Activated CD4-positive, alpha-beta T cell treated with anti-CD3 and anti-CD28 coated beads, Interleukin-2, amount 10 ng/mL, durations not matched to agents 7 days and 5 days (primary cell): ENCODE data around the gene TDG. TPM values are rescaled to one million over a fixed set of nuclear protein-coding genes. Genes with fewer than 3 reads are reported as not detected.

Source experiments
- CTCF ChIA-PET: fragments of 350-600 bp; sonication (Branson Sonifier 250); formaldehyde crosslinking; loops from one replicate; lab custom pipeline; 2021; ENCODE audit warnings: antibody characterized with exemption; lab: Charles Lee
- POLR2A ChIA-PET: fragments of 350-600 bp; sonication (Branson Sonifier 250); formaldehyde crosslinking; loops from one replicate; lab custom pipeline; 2021; ENCODE audit warnings: antibody characterized with exemption; lab: Charles Lee
- DNase-seq: peaks from one replicate; pipeline ENCODE4 v3.0.0-alpha.2; 2020
- H3K27ac Mint-ChIP-seq: one replicate; pipeline ENCODE4 v1.8.0; 2021; ENCODE audit warnings: mild to moderate bottlenecking, moderate library complexity, mixed read lengths
- H3K27me3 Mint-ChIP-seq: one replicate; pipeline ENCODE4 v1.8.0; 2021; ENCODE audit warnings: mixed read lengths
- H3K36me3 Mint-ChIP-seq: one replicate; pipeline ENCODE4 v1.8.0; 2021; ENCODE audit warnings: low read depth, mixed read lengths
- H3K4me1 Mint-ChIP-seq: one replicate; pipeline ENCODE4 v1.8.0; 2021; ENCODE audit warnings: mixed read lengths
- H3K4me3 Mint-ChIP-seq: one replicate; pipeline ENCODE4 v1.8.0; 2021; ENCODE audit warnings: mild to moderate bottlenecking, moderate library complexity, mixed read lengths
- H3K9me3 Mint-ChIP-seq: one replicate; pipeline ENCODE4 v1.8.0; 2021; ENCODE audit warnings: mixed read lengths
- total RNA-seq, 2 experiments: library from RNA; stranded (reverse); gene quantifications; one replicate each; pipeline ENCODE4 v1.2.3, GENCODE V29; 2021

The TDG gene
- 10 to 100 TPM; 33.2 to 35.0 TPM for total RNA-seq

DNA sequence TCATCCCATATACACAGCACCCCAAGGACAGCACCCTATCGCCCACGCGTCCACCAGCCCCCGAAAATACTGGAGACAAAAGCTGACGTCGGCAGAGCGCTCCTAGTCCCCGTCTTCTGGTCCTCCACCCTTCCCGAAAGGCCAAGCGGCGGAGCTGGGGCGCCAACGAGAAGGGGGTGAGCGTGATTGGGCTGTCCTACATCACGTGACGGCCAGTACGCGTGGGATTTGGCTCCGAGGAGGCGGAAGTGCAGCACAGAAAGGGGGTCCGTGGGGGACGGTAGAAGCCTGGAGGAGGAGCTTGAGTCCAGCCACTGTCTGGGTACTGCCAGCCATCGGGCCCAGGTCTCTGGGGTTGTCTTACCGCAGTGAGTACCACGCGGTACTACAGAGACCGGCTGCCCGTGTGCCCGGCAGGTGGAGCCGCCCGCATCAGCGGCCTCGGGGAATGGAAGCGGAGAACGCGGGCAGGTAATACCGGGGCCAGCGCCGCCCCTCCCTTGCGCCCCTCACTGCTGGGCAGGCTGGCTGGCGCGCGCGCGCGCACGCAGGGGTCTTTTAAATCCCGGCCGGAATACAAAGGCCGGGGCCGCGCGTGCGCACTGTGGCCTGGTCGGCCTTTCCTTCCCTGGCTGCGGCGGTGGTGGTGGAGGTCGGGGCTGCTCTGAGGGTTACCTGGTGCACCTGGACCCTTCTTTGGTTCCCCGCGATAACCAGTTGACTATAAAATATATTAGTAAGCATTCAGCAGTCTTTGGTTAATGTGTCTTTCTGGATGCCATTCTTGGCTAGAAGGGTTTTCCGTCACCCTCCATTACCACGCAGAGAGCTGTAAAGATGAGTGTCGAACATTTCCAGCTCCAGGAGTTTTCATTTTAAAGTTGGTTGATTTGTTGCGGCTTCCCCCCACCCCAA is at the start of gene TDG:
TDG (plus strand) TSS at position 283 of the 915 bp plus-strand sequence; CDS start at position 449, 166 bp downstream.
- Mint-ChIP-seq H3K27ac (peak within 1 kb of the TSS; percentile 98), H3K27me3 (no peaks in the 10 kb centered on the region), H3K36me3 (peaks cover 15% of the 10 kb centered on the region), H3K4me1 (peaks cover 47% of the 10 kb centered on the region), H3K4me3 (peak within 1 kb of the TSS; percentile 92), H3K9me3 (no peaks in the 10 kb centered on the region)
- DNase-seq = peak; percentile 98
- CTCF ChIA-PET = interaction anchor here (1.1 to 3.5 kb wide), 7 partner anchors 11 to 125 kb away, joined by 3 to 25 read pairs (median 4); partner anchors contain the start of genes HCFC2, HSP90B1 and NT5DC3
- POLR2A ChIA-PET = interaction anchor here (0.7 to 2.0 kb wide), 4 partner anchors 9 to 400 kb away, joined by 3 to 7 read pairs (median 4); partner anchors contain the start of genes EID3 and NFYB

DNA sequence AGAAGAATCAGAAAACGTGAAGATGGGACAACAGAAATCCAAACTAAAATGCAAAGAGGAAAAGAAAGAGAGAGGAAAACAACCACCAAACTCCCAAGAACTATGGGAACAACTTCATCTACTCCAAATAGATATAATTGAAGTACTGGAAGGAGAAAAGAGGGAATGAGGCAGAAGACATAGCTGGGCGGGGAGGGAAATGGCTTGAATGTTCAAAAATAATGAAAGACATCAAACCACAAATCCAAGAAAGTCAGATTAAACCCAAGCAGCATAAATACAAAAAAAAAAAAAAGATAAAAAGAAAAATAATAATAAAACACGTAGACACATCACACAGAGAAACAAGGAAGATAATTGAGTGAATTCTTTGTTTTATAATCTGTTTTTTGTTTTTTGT is 47.8 kb upstream of the TDG start:
- no peaks in the 10 kb centered on the region for H3K4me1 Mint-ChIP-seq
- peaks cover 4% of the 10 kb centered on the region for H3K36me3 Mint-ChIP-seq
- peaks cover 2% of the 10 kb centered on the region for H3K27me3 Mint-ChIP-seq
- H3K9me3 Mint-ChIP-seq = peaks cover 12% of the 10 kb centered on the region
- ChIA-PET CTCF (no interaction called here), POLR2A (no interaction called here)
- H3K4me3 Mint-ChIP-seq = no peak overlapping the region
- no peak for DNase-seq
- H3K27ac Mint-ChIP-seq = no peak overlapping the region

DNA sequence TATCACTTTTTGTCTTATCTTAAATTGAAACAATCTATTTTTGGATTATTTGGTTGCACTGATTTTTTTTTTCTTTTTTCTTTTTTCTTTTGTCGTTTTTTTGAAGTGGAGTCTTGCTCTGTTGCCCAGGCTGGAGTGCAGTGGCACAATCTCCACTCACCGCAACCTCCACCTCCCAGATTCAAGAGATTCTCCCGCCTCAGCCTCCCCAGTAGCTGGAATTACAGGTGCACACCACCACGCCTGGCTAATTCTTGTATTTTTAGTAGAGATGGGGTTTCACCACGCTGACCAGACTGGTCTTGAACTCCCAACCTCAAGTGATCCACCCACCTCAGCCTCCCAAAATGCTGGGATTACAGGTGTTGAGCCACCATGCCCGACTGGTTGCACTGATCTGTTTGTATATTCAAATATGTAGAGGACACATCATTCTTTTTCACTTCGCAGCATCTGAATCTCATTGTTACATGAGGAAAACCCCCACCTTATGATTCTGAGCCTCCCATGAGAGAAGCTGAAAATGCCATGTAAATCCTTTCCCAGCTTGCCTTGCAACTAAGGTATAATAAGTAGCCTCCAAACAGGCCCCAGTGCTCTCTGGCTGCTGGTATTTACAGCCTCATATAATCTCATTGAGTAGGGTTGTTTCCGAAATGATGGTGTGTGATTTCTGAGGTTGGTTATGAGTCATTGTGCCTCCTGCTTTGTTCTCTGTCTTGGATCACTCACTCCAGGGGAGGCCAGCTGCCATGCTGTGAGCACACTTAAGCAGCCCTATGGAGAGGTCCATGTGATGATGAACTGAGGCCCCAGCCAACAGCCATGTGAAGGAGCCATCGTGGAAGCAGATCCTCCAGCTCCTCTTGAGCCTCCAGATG is 40.7 kb upstream of the TDG start:
- Mint-ChIP-seq H3K36me3 (peaks cover 2% of the 10 kb centered on the region), H3K4me1 (peaks cover 32% of the 10 kb centered on the region), H3K27me3 (no peaks in the 10 kb centered on the region), H3K27ac (peak overlapping the region; percentile 62), H3K4me3 (no peak overlapping the region), H3K9me3 (peaks cover 3% of the 10 kb centered on the region)
- DNase-seq = peak; percentile 32
- ChIA-PET POLR2A (no interaction called here), CTCF (interaction anchor here (1.0 to 1.1 kb wide), 4 partner anchors 9 to 31 kb away, joined by 3 to 5 read pairs (median 4); no protein-coding TSS in a partner anchor)

DNA sequence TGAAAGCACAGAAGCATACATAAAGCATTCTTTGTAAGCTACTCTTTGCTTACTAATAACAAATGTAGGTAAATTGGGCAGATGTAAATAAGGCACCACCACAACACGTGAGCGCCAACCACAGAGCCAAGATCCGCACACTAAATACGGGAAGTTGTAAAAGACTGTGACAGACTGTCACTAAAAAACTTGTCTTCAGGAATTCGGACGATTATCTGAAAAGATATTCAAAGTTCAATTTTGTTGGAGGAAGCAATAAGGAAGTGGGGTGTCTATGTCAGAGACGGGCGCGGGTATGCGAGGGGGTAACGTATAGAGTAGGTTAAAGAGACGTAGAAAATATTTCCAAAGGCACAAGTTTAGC is 37.0 kb upstream of the TDG start:
- DNase-seq = peak; percentile 63
- Mint-ChIP-seq H3K4me1 (peaks cover 55% of the 10 kb centered on the region), H3K27ac (peak overlapping the region; percentile 100), H3K36me3 (peaks cover 27% of the 10 kb centered on the region), H3K9me3 (peaks cover 3% of the 10 kb centered on the region), H3K4me3 (peak overlapping the region; percentile 85), H3K27me3 (no peaks in the 10 kb centered on the region)
- ChIA-PET CTCF (interaction anchor here (0.8 to 1.7 kb wide), 3 partner anchors 11 to 33 kb away, joined by 3 read pairs; no protein-coding TSS in a partner anchor), POLR2A (no interaction called here)

DNA sequence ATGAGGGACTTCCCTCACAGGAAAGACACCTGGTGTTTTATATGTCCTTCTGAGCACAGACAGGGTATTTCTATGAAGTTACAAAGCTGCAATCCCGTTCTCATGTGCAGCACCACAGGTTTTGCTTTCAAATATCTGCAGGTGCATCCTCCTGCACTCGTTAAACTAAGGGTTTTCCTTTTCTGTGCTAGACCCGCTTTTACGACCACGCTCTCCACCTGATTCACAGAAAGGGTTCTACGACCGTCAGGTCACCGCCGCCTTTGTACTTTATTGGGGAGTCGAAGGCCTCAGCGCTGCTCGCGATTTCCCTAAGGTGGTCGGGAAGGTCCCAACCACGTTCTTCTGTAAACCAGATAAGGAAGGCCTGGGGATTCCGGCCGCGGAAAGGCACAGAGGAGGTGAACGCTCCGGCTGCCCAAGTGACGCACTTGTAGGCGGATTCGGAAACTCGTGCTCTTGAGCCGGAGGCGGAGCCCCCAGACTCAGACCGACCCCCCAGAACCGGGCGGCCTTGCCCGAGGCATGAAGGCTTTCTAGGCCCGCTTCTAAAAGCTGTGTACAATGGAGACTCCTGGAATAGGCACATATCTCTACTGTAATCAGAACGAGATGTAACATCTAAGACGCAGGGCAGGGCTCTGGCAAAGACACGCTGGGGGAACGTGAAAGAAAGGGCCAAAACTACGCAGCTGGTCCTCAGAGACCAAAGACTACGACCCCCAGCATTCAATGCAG is 36.5 kb upstream of the TDG start:
- Mint-ChIP-seq H3K27me3 (no peaks in the 10 kb centered on the region), H3K9me3 (peaks cover 3% of the 10 kb centered on the region), H3K4me3 (peak overlapping the region; percentile 85), H3K4me1 (peaks cover 59% of the 10 kb centered on the region), H3K27ac (peak overlapping the region; percentile 100), H3K36me3 (peaks cover 32% of the 10 kb centered on the region)
- ChIA-PET CTCF (interaction anchor here (0.8 to 1.7 kb wide), 9 partner anchors 10 to 36 kb away, joined by 3 to 5 read pairs (median 3); partner anchors contain the start of gene TDG), POLR2A (interaction anchor here (0.6 to 0.9 kb wide), 2 partner anchors 11 to 18 kb away, joined by 3 read pairs; no protein-coding TSS in a partner anchor)
- DNase-seq = peak; percentile 89

DNA sequence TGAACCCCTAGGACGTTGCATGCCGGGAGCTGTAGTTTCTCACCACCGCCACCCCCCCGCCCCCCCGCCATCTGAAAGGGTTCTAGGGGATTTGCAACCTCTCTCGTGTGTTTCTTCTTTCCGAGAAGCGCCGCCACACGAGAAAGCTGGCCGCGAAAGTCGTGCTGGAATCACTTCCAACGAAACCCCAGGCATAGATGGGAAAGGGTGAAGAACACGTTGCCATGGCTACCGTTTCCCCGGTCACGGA is 36.0 kb upstream of the TDG start:
- Mint-ChIP-seq H3K4me1 (peaks cover 61% of the 10 kb centered on the region), H3K27me3 (no peaks in the 10 kb centered on the region), H3K27ac (peak overlapping the region; percentile 100), H3K4me3 (peak overlapping the region; percentile 85), H3K9me3 (peaks cover 3% of the 10 kb centered on the region), H3K36me3 (peaks cover 35% of the 10 kb centered on the region)
- CTCF ChIA-PET = interaction anchor here (0.9 to 1.7 kb wide), 7 partner anchors 20 to 36 kb away, joined by 3 to 5 read pairs (median 4); partner anchors contain the start of gene TDG
- no peak for DNase-seq
- POLR2A ChIA-PET = interaction anchor here (0.6 to 0.9 kb wide), 2 partner anchors 10 to 17 kb away, joined by 3 read pairs; no protein-coding TSS in a partner anchor

DNA sequence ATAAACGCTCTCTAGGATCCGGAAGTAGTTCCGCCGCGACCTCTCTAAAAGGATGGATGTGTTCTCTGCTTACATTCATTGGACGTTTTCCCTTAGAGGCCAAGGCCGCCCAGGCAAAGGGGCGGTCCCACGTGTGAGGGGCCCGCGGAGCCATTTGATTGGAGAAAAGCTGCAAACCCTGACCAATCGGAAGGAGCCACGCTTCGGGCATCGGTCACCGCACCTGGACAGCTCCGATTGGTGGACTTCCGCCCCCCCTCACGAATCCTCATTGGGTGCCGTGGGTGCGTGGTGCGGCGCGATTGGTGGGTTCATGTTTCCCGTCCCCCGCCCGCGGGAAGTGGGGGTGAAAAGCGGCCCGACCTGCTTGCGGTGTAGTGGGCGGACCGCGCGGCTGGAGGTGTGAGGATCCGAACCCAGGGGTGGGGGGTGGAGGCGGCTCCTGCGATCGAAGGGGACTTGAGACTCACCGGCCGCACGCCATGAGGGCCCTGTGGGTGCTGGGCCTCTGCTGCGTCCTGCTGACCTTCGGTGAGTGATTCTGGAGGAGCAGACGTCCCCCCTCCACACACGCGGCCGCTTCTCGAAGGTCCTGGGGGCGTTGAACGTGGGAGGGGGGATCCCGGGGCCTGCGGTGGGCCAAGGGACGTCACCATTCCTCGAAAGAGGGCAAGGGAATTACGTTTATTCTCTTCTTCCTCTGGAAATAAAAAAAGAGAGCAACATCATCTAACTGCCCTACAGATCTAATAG is 35.5 kb upstream of the TDG start, which contains the start of gene HSP90B1:
HSP90B1 (plus strand) TSS at position 377 of the 753 bp plus-strand sequence; CDS start at position 483, 106 bp downstream.
- H3K9me3 Mint-ChIP-seq = peaks cover 3% of the 10 kb centered on the region
- POLR2A ChIA-PET = interaction anchor here (0.6 to 0.9 kb wide), 2 partner anchors 10 to 17 kb away, joined by 3 read pairs; no protein-coding TSS in a partner anchor
- peak within 1 kb of the TSS; percentile 100 for H3K27ac Mint-ChIP-seq
- peak within 1 kb of the TSS; percentile 85 for H3K4me3 Mint-ChIP-seq
- peak; percentile 100 for DNase-seq
- H3K36me3 Mint-ChIP-seq = peaks cover 40% of the 10 kb centered on the region
- H3K4me1 Mint-ChIP-seq = peaks cover 61% of the 10 kb centered on the region
- H3K27me3 Mint-ChIP-seq = no peaks in the 10 kb centered on the region
- CTCF ChIA-PET = interaction anchor here (0.9 to 1.7 kb wide), 7 partner anchors 20 to 35 kb away, joined by 3 to 5 read pairs (median 4); partner anchors contain the start of gene TDG

DNA sequence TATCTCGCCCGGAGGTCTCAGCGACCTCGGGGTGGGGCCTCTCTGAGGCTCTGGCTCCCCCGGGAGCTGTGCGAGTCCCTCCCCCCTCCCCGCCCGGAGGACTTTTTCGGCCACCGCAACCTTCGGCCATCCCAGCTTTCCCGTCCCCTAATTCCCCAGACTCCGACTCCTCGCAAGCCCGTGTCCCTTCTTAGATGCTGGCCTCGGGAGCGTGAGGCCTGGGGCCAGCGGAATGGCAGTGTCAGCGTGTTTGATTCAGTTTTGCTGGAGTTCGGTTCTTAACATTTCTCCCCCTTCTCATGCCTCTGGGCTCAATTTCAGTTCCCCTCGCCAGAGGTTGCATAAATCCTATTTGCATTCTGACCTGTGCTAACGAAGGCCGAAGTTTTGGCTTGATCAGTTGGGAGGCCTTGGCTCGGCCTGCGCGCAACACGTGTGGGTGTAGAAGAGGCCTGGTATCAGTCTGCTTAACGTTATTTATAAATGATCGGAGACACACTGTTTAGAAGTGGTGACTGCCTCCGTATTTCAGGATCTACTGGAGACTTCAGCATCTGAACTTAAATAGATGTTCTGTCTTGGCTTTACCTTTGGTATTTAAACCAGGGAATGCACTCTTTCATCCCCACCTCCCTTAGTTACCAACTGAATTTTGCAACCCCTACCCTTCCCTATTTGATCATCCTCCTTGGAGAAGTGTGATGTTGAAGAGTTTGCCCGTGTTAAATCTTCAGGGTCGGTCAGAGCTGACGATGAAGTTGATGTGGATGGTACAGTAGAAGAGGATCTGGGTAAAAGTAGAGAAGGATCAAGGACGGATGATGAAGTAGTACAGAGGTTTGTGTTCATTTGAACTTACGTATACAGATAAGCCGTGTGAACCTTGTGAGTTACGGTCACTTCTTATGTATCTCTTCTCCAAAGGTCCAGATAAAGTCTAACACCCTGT is 34.6 kb upstream of the TDG start:
- Mint-ChIP-seq H3K4me1 (peaks cover 65% of the 10 kb centered on the region), H3K9me3 (peaks cover 3% of the 10 kb centered on the region), H3K4me3 (peak overlapping the region; percentile 85), H3K27ac (peak overlapping the region; percentile 100), H3K36me3 (peaks cover 48% of the 10 kb centered on the region), H3K27me3 (no peaks in the 10 kb centered on the region)
- ChIA-PET CTCF (interaction anchor here (1.4 kb wide), 1 partner anchor 23 kb away, joined by 4 read pairs; no protein-coding TSS in a partner anchor), POLR2A (no interaction called here)
- no peak for DNase-seq

DNA sequence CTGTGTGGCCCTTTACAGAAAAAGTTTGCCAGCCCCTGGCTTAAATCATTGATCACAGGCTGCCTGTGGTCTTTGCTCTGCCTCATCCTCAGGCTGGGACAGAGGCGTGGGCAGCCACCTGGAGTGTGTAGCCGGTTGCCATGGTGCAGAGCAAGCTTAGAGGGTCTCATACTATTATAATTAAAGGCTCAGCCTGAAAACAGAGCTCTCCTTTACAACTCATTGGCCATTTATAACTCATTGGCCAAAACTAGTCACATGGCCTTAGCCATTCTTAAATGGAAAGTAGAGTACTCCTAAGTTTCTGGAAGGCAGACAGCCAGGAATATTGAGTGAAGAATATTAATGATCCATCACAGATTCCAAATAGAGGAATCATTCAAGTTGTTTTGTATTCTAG is 32.4 kb upstream of the TDG start:
- Mint-ChIP-seq H3K27me3 (no peaks in the 10 kb centered on the region), H3K4me3 (no peak overlapping the region), H3K4me1 (peaks cover 56% of the 10 kb centered on the region), H3K36me3 (peaks cover 62% of the 10 kb centered on the region), H3K9me3 (no peaks in the 10 kb centered on the region), H3K27ac (no peak overlapping the region)
- ChIA-PET CTCF (interaction anchor here (0.9 kb wide), 1 partner anchor 23 kb away, joined by 3 read pairs; no protein-coding TSS in a partner anchor), POLR2A (no interaction called here)
- DNase-seq = no peak

DNA sequence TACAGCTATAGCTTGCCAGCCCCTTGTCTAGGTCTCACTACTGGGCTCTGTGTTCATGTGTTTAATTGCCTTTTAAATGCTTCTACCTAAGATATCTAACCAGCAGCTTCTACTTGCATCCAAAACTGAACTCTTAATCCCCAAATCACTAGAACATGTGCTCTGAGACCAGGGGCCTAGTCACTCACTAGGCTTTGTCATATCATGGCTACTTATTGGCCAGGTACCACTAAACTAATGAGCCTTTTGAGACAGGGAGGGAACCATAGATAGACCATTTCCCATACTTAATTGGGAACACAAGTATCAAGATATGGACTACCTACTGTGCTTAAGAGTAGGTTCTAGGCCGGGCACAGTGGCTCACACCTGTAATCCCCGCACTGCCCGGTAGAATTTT is 29.0 kb upstream of the TDG start:
- Mint-ChIP-seq H3K27ac (no peak overlapping the region), H3K36me3 (peaks cover 80% of the 10 kb centered on the region), H3K4me3 (no peak overlapping the region), H3K4me1 (peaks cover 62% of the 10 kb centered on the region), H3K9me3 (no peaks in the 10 kb centered on the region), H3K27me3 (no peaks in the 10 kb centered on the region)
- ChIA-PET POLR2A (interaction anchor here (0.6 to 0.7 kb wide), 2 partner anchors 128 to 496 kb away, joined by 3 read pairs; partner anchors contain the start of gene HCFC2), CTCF (interaction anchor here (0.8 to 1.3 kb wide), 5 partner anchors 10 to 27 kb away, joined by 3 to 5 read pairs (median 3); no protein-coding TSS in a partner anchor)
- DNase-seq = no peak
